Measurements from ENCODE around the gene SPHK2.

Gene SPHK2

GRCh38 chr19:48646001-48646721, 26.9 kb downstream of the SPHK2 start, which contains the start of gene CA11 (continued):
- TF ChIP-seq KLF10 (tag by site-specific recombination; IDR thresholded peaks at IDR 0.05) (peak; percentile 77), ZNF112 (tag by site-specific recombination; IDR thresholded peaks at IDR 0.05) (no peak), ZSCAN4 (tag by site-specific recombination; IDR thresholded peaks at IDR 0.05) (no peak), ZNF600 (tag by site-specific recombination; IDR thresholded peaks at IDR 0.05) (peak; percentile 89; the same call in 1 of the 2 replicates), ZNF561 (tag by site-specific recombination; IDR thresholded peaks at IDR 0.05; ENCODE audit: borderline replicate concordance) (peak; percentile 88; the same call in 1 of the 2 replicates), GLIS2 (tag by site-specific recombination; IDR thresholded peaks at IDR 0.05) (peak; percentile 92), PATZ1 (tag by site-specific recombination; IDR thresholded peaks at IDR 0.05) (peak; percentile 98), ZNF701 (tag by site-specific recombination; IDR thresholded peaks at IDR 0.05) (no peak), ZNF274 (IDR thresholded peaks at IDR 0.05; ENCODE audit: low read length) (no peak), ZNF274 (tag by site-specific recombination; IDR thresholded peaks at IDR 0.05; ENCODE audit: borderline replicate concordance) (no peak; the same call in 1 of the 2 replicates), ZNF391 (tag by site-specific recombination; IDR thresholded peaks at IDR 0.05; ENCODE audit: borderline replicate concordance, low read depth) (no peak; the same call in 1 of the 2 replicates), ZNF560 (tag by site-specific recombination; IDR thresholded peaks at IDR 0.05; ENCODE audit: borderline replicate concordance) (no peak), INSM2 (tag by site-specific recombination; IDR thresholded peaks at IDR 0.05) (0 out of 2 replicates have a peak, but pooled peaks have one; percentile 38), ZNF488 (tag by site-specific recombination; IDR thresholded peaks at IDR 0.05) (peak; percentile 0; the same call in 1 of the 2 replicates), ZNF645 (tag by site-specific recombination; IDR thresholded peaks at IDR 0.05) (no peak), SALL2 (tag by site-specific recombination; IDR thresholded peaks at IDR 0.05; ENCODE audit: borderline replicate concordance) (no peak), ZNF473 (tag by site-specific recombination; IDR thresholded peaks at IDR 0.05) (no peak), ZNF214 (tag by site-specific recombination; IDR thresholded peaks at IDR 0.05; ENCODE audit: borderline replicate concordance) (no peak), ZNF175 (tag by site-specific recombination; IDR thresholded peaks at IDR 0.05) (no peak), HOXC10 (CRISPR knock-in tag; IDR thresholded peaks at IDR 0.05) (no peak), KLF16 (tag by site-specific recombination; IDR thresholded peaks at IDR 0.05) (peak; percentile 86), IKZF3 (tag by site-specific recombination; IDR thresholded peaks at IDR 0.05) (peak; percentile 55; the same call in 1 of the 2 replicates), YY2 (tag by site-specific recombination; IDR thresholded peaks at IDR 0.05) (no peak; the same call in 1 of the 2 replicates), ZNF530 (tag by site-specific recombination; IDR thresholded peaks at IDR 0.05; ENCODE audit: low read depth) (no peak), ZNF510 (tag by site-specific recombination; IDR thresholded peaks at IDR 0.05; ENCODE audit: insufficient replicate concordance) (no peak), ZNF354C (tag by site-specific recombination; IDR thresholded peaks at IDR 0.05; ENCODE audit: borderline replicate concordance, low read depth) (no peak), ZNF169 (tag by site-specific recombination; IDR thresholded peaks at IDR 0.05) (0 out of 2 replicates have a peak, but pooled peaks have one; percentile 26), MZF1 (tag by site-specific recombination; IDR thresholded peaks at IDR 0.05; ENCODE audit: borderline replicate concordance) (no peak), ZFP3 (tag by site-specific recombination; IDR thresholded peaks at IDR 0.05; ENCODE audit: low read depth) (no peak), ZNF114 (tag by site-specific recombination; IDR thresholded peaks at IDR 0.05) (no peak), ZNF610 (tag by site-specific recombination; IDR thresholded peaks at IDR 0.05; ENCODE audit: borderline replicate concordance) (peak; percentile 24; the same call in 1 of the 2 replicates)
- TF ChIP-seq, protein P1, sequence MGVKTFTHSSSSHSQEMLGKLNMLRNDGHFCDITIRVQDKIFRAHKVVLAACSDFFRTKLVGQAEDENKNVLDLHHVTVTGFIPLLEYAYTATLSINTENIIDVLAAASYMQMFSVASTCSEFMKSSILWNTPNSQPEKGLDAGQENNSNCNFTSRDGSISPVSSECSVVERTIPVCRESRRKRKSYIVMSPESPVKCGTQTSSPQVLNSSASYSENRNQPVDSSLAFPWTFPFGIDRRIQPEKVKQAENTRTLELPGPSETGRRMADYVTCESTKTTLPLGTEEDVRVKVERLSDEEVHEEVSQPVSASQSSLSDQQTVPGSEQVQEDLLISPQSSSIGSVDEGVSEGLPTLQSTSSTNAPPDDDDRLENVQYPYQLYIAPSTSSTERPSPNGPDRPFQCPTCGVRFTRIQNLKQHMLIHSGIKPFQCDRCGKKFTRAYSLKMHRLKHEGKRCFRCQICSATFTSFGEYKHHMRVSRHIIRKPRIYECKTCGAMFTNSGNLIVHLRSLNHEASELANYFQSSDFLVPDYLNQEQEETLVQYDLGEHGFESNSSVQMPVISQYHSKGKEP (tag by site-specific recombination; IDR thresholded peaks at IDR 0.05), result peak; percentile 64; the same call in 1 of the 2 replicates

Measured in HEK293 (cell line).